ENCODE data around the gene FBXL16. TPM values are rescaled to one million over a fixed set of nuclear protein-coding genes. Genes with fewer than 3 reads are reported as not detected.

Gene FBXL16
- total RNA-seq, 3 donors from 2014 or later, result 2.6 to 4.2 TPM; not detected in 1

GRCh38 chr16:674214-674881, 31.3 kb downstream of the FBXL16 start:
- DNase-seq (ENCODE audit: low spot score in 2 of 2), result no peak
- no peaks in the 10 kb centered on the region for H3K27me3 ChIP-seq
- no peaks in the 10 kb centered on the region for H3K9me3 ChIP-seq
- intact Hi-C loops (cut with DNase I; ENCODE audit: low total_unique reads), result no loop called here
- H3K4me3 ChIP-seq, result no peak overlapping the region
- TF ChIP-seq POLR2AphosphoS5 (IDR thresholded peaks at IDR 0.05), result no peak
- no peak for TF ChIP-seq CTCF (IDR thresholded peaks at IDR 0.05)
- no peak for TF ChIP-seq POLR2A (IDR thresholded peaks at IDR 0.05)
- H3K4me1 ChIP-seq, result peaks cover 0 to 9% of the 10 kb centered on the region in 2 donors
- no peak overlapping the region for H3K27ac ChIP-seq
- H3K36me3 ChIP-seq, result peaks cover 10% of the 10 kb centered on the region

- intact Hi-C loops (cut with DNase I; ENCODE audit: low total_unique reads), result no loop called here
- Histone ChIP-seq H3K4me1 (peaks cover 0 to 5% of the 10 kb centered on the region in 2 donors), H3K36me3 (peaks cover 10% of the 10 kb centered on the region), H3K27ac (no peak overlapping the region), H3K4me3 (no peak overlapping the region), H3K9me3 (no peaks in the 10 kb centered on the region), H3K27me3 (no peaks in the 10 kb centered on the region)
- no peak for DNase-seq (ENCODE audit: low spot score in 2 of 2)
- TF ChIP-seq CTCF (IDR thresholded peaks at IDR 0.05) (no peak), POLR2AphosphoS5 (IDR thresholded peaks at IDR 0.05) (no peak), POLR2A (IDR thresholded peaks at IDR 0.05) (no peak)
Observed at GRCh38 chr16:673399-673991, 32.1 kb downstream of the FBXL16 start.

- intact Hi-C loops (cut with DNase I; ENCODE audit: low total_unique reads), result no loop called here
- Histone ChIP-seq H3K36me3 (peaks cover 10% of the 10 kb centered on the region), H3K4me1 (peaks cover 0 to 5% of the 10 kb centered on the region in 2 donors), H3K9me3 (no peaks in the 10 kb centered on the region), H3K4me3 (no peak overlapping the region), H3K27me3 (no peaks in the 10 kb centered on the region), H3K27ac (no peak overlapping the region)
- DNase-seq (ENCODE audit: low spot score in 2 of 2), result no peak
- TF ChIP-seq POLR2A (IDR thresholded peaks at IDR 0.05) (no peak), CTCF (IDR thresholded peaks at IDR 0.05) (no peak), POLR2AphosphoS5 (IDR thresholded peaks at IDR 0.05) (no peak)
Observed at GRCh38 chr16:672851-673250, 32.8 kb downstream of the FBXL16 start.

- no peak overlapping the region for H3K27ac ChIP-seq
- no peaks in the 10 kb centered on the region for H3K27me3 ChIP-seq
- TF ChIP-seq POLR2AphosphoS5 (IDR thresholded peaks at IDR 0.05), result no peak
- no peak for TF ChIP-seq POLR2A (IDR thresholded peaks at IDR 0.05)
- intact Hi-C loops (cut with DNase I; ENCODE audit: low total_unique reads), result no loop called here
- peaks cover 4 to 5% of the 10 kb centered on the region in 2 donors for H3K4me1 ChIP-seq
- no peak overlapping the region for H3K4me3 ChIP-seq
- H3K9me3 ChIP-seq, result no peaks in the 10 kb centered on the region
- DNase-seq (ENCODE audit: low spot score in 2 of 2), result no peak
- H3K36me3 ChIP-seq, result peaks cover 10% of the 10 kb centered on the region
Observed at GRCh38 chr16:672371-672770, 33.2 kb downstream of the FBXL16 start.

GRCh38 chr16:671353-672131, 34.1 kb downstream of the FBXL16 start:
- intact Hi-C loops (cut with DNase I; ENCODE audit: low total_unique reads), result no loop called here
- no peaks in the 10 kb centered on the region for H3K9me3 ChIP-seq
- DNase-seq (ENCODE audit: low spot score in 2 of 2), result no peak
- H3K36me3 ChIP-seq, result peaks cover 10% of the 10 kb centered on the region
- no peak overlapping the region for H3K4me3 ChIP-seq
- no peak for TF ChIP-seq POLR2AphosphoS5 (IDR thresholded peaks at IDR 0.05)
- TF ChIP-seq POLR2A (IDR thresholded peaks at IDR 0.05), result no peak
- TF ChIP-seq CTCF (IDR thresholded peaks at IDR 0.05), result no peak
- no peaks in the 10 kb centered on the region for H3K27me3 ChIP-seq
- peaks cover 0 to 5% of the 10 kb centered on the region in 2 donors for H3K4me1 ChIP-seq
- no peak overlapping the region for H3K27ac ChIP-seq

Measured in breast epithelium (tissue), 4 donors.